ENCODE results near the gene UBE2F.
"Not testable (repeated sequence)": the region's sequence is repeated elsewhere in the genome, so short reads cannot be mapped to it uniquely, and the experiment has no call there.

The UBE2F gene

GRCh38 chr2:237980087-237980486 is 13.3 kb downstream of the UBE2F start:
- DNase-seq (ENCODE audit: low spot score): no peak

- no peak for DNase-seq (ENCODE audit: low spot score)
Observed at GRCh38 chr2:237980751-237981150, 13.9 kb downstream of the UBE2F start.

- not testable (repeated sequence) for DNase-seq (ENCODE audit: low spot score)
Observed at GRCh38 chr2:237981621-237982020, 14.8 kb downstream of the UBE2F start.

GRCh38 chr2:237982039-237982725 is 15.4 kb downstream of the UBE2F start:
- no peak for DNase-seq (ENCODE audit: low spot score)

- DNase-seq (ENCODE audit: low spot score): no peak
Observed at GRCh38 chr2:237983922-237984321, 17.1 kb downstream of the UBE2F start.

- no peak for DNase-seq (ENCODE audit: low spot score)
Observed at GRCh38 chr2:237987268-237987667, 20.5 kb downstream of the UBE2F start.

GRCh38 chr2:237993701-237994100 is 26.9 kb downstream of the UBE2F start:
- no peak for DNase-seq (ENCODE audit: low spot score)

GRCh38 chr2:237995036-237995435 is 28.2 kb downstream of the UBE2F start:
- DNase-seq (ENCODE audit: low spot score): no peak

- no peak for DNase-seq (ENCODE audit: low spot score)
Observed at GRCh38 chr2:237996021-237996593, 29.3 kb downstream of the UBE2F start.

- DNase-seq (ENCODE audit: low spot score): no peak
Observed at GRCh38 chr2:237997521-237997920, 30.7 kb downstream of the UBE2F start.

- no peak for DNase-seq (ENCODE audit: low spot score)
Observed at GRCh38 chr2:237998530-237998929, 31.7 kb downstream of the UBE2F start.

- no peak for DNase-seq (ENCODE audit: low spot score)
Observed at GRCh38 chr2:238003234-238004031, 36.6 kb downstream of the UBE2F start.

- no peak for DNase-seq (ENCODE audit: low spot score)
Observed at GRCh38 chr2:238004077-238004830, 37.4 kb downstream of the UBE2F start.

GRCh38 chr2:238005528-238005927 is 38.7 kb downstream of the UBE2F start:
- DNase-seq (ENCODE audit: low spot score): no peak

GRCh38 chr2:238006510-238006909 is 39.7 kb downstream of the UBE2F start:
- DNase-seq (ENCODE audit: low spot score): no peak

- no peak for DNase-seq (ENCODE audit: low spot score)
Observed at GRCh38 chr2:238007924-238008323, 41.1 kb downstream of the UBE2F start.

- DNase-seq (ENCODE audit: low spot score): no peak
Observed at GRCh38 chr2:238009563-238009962, 42.7 kb downstream of the UBE2F start.

GRCh38 chr2:238010572-238010971 is 43.8 kb downstream of the UBE2F start:
- no peak for DNase-seq (ENCODE audit: low spot score)

- no peak for DNase-seq (ENCODE audit: low spot score)
Observed at GRCh38 chr2:238013806-238014205, 47.0 kb downstream of the UBE2F start.

GRCh38 chr2:238015705-238016104 is 48.9 kb downstream of the UBE2F start:
- DNase-seq (ENCODE audit: low spot score): no peak

GRCh38 chr2:238016526-238016925 is 49.7 kb downstream of the UBE2F start:
- no peak for DNase-seq (ENCODE audit: low spot score)

GRCh38 chr2:238019962-238020361 is 53.1 kb downstream of the UBE2F start:
- DNase-seq (ENCODE audit: low spot score): no peak
